MCF 10A (cell line): ENCODE measurements around the gene PROX2. TPM values are rescaled to one million over a fixed set of nuclear protein-coding genes. Genes with fewer than 3 reads are reported as not detected.

Experiments used
- BruUV-seq: library from RNA; stranded (reverse); fragments of 400-500 nt; replicated peaks from 2 replicates; lab custom pipeline; 2021; lab: Mats Ljungman, UMichigan
- CTCF ChIA-PET: fragments of 300-600 bp; sonication (Branson Sonifier 250); formaldehyde crosslinking; extraction: SDS; loops from one replicate; lab custom pipeline; 2021; ENCODE audit warnings: antibody characterized with exemption, inconsistent platforms; lab: Yijun Ruan, JAX
- POLR2A ChIA-PET: fragments of 300-600, 350-650 bp; sonication (Branson Sonifier 250); formaldehyde crosslinking; extraction: SDS; loops from one replicate; lab custom pipeline; 2020; ENCODE audit warnings: antibody characterized with exemption, inconsistent platforms; lab: Yijun Ruan, JAX
- DNase-seq: peaks from one replicate; pipeline ENCODE4 v3.0.0-alpha.2; 2018; ENCODE audit not compliant: unreplicated experiment
- H3K27ac Mint-ChIP-seq: one replicate; pipeline ENCODE4 v1.8.0; 2022; ENCODE audit warnings: mild to moderate bottlenecking, low read depth, mixed read lengths; ENCODE audit not compliant: unreplicated experiment
- H3K27me3 Mint-ChIP-seq: one replicate; pipeline ENCODE4 v1.8.0; 2022; ENCODE audit warnings: mixed read lengths; ENCODE audit not compliant: insufficient read depth, unreplicated experiment
- H3K36me3 Mint-ChIP-seq: one replicate; pipeline ENCODE4 v1.8.0; 2022; ENCODE audit warnings: mild to moderate bottlenecking, moderate library complexity, mixed read lengths; ENCODE audit not compliant: insufficient read depth, unreplicated experiment
- H3K4me1 Mint-ChIP-seq: one replicate; pipeline ENCODE4 v1.8.0; 2022; ENCODE audit warnings: mixed read lengths; ENCODE audit not compliant: insufficient read depth, unreplicated experiment
- H3K4me3 Mint-ChIP-seq: one replicate; pipeline ENCODE4 v1.8.0; 2022; ENCODE audit warnings: mild to moderate bottlenecking, moderate library complexity, mixed read lengths; ENCODE audit not compliant: unreplicated experiment
- H3K9me3 Mint-ChIP-seq: one replicate; pipeline ENCODE4 v1.8.0; 2022; ENCODE audit warnings: mixed read lengths; ENCODE audit not compliant: unreplicated experiment
- CTCF ChIP-seq: fragments of 200-600 bp; IDR thresholded peaks from one replicate; pipeline ENCODE4 v1.8.0; 2022; ENCODE audit warnings: antibody characterized with exemption, mild to moderate bottlenecking; ENCODE audit not compliant: unreplicated experiment
- intact Hi-C: fragments of 100-400 bp; cut with micrococcal nuclease; formaldehyde crosslinking; loops from 2 replicates; pipeline ENCODE4 v1.14.1; 2022
- total RNA-seq: library from RNA; stranded (reverse); gene quantifications from 2 replicates; pipeline ENCODE4 v1.2.3, GENCODE V29; 2022

The PROX2 gene
- total RNA-seq, 1 experiment from 2014 or later: not detected

- H3K36me3 Mint-ChIP-seq: peaks cover 67% of the 10 kb centered on the region
- no TSS peak for BruUV-seq
- intact Hi-C loops: no loop called here
- no peaks in the 10 kb centered on the region for H3K9me3 Mint-ChIP-seq
- no peak overlapping the region for H3K27ac Mint-ChIP-seq
- peaks cover 6% of the 10 kb centered on the region for H3K4me1 Mint-ChIP-seq
- no peaks in the 10 kb centered on the region for H3K27me3 Mint-ChIP-seq
- POLR2A ChIA-PET: interaction anchor here (0.8 to 1.2 kb wide), 2 partner anchors 13 to 239 kb away, joined by 3 to 4 read pairs; no protein-coding TSS in a partner anchor
- H3K4me3 Mint-ChIP-seq: no peak overlapping the region
- no peak for DNase-seq
- no peak for TF ChIP-seq CTCF
- CTCF ChIA-PET: interaction anchor here (0.6 to 2.5 kb wide), 7 partner anchors 22 to 1510 kb away, joined by 3 to 12 read pairs (median 4); no protein-coding TSS in a partner anchor
These were observed 39.5 kb downstream of the PROX2 start for GRCh38 chr14:74836251-74836960.

GRCh38 chr14:74835645-74836250 lies 40.2 kb downstream of the PROX2 start:
- intact Hi-C loops: no loop called here
- ChIA-PET CTCF (interaction anchor here (0.6 to 2.5 kb wide), 6 partner anchors 23 to 318 kb away, joined by 3 to 12 read pairs (median 4); no protein-coding TSS in a partner anchor), POLR2A (interaction anchor here (0.8 to 1.2 kb wide), 2 partner anchors 14 to 240 kb away, joined by 3 to 4 read pairs; no protein-coding TSS in a partner anchor)
- H3K4me1 Mint-ChIP-seq: peaks cover 6% of the 10 kb centered on the region
- DNase-seq: no peak
- H3K27me3 Mint-ChIP-seq: no peaks in the 10 kb centered on the region
- TF ChIP-seq CTCF: no peak
- TSS peak; percentile 44 for BruUV-seq
- H3K36me3 Mint-ChIP-seq: peaks cover 61% of the 10 kb centered on the region
- H3K4me3 Mint-ChIP-seq: no peak overlapping the region
- H3K27ac Mint-ChIP-seq: no peak overlapping the region
- H3K9me3 Mint-ChIP-seq: no peaks in the 10 kb centered on the region

- ChIA-PET POLR2A (interaction anchor here (1.2 kb wide), 1 partner anchor 241 kb away, joined by 3 read pairs; no protein-coding TSS in a partner anchor), CTCF (interaction anchor here (1.3 to 2.0 kb wide), 3 partner anchors 24 to 226 kb away, joined by 4 to 7 read pairs (median 4); no protein-coding TSS in a partner anchor)
- BruUV-seq: no TSS peak
- TF ChIP-seq CTCF: no peak
- Mint-ChIP-seq H3K36me3 (peaks cover 54% of the 10 kb centered on the region), H3K27ac (peak overlapping the region; percentile 2), H3K4me3 (no peak overlapping the region), H3K9me3 (no peaks in the 10 kb centered on the region), H3K4me1 (peaks cover 6% of the 10 kb centered on the region), H3K27me3 (no peaks in the 10 kb centered on the region)
- no peak for DNase-seq
- intact Hi-C loops: no loop called here
These were observed 41.1 kb downstream of the PROX2 start for GRCh38 chr14:74834692-74835392.
